Measurements from ENCODE around the gene ADO.

ADO gene

DNA sequence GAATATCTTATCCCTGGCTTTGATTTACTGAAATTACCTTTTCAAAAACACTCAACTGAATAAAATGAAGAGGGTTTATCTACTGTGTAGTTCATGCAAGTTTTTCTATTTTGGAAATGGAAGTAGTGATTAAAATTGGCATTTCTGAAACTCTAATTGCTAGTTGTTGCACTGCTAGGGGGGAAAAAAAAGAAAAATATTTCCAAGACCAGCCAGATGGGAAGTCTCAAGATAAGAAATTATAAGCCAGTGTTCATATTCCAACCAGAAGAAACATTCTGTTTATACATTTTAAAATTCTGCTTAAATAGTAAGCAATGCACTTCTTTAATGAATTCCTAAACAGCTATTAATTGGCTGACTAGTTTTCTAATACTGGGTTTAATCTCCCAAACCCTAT lies 9.4 kb upstream of the ADO start:
- no peak for DNase-seq

DNA sequence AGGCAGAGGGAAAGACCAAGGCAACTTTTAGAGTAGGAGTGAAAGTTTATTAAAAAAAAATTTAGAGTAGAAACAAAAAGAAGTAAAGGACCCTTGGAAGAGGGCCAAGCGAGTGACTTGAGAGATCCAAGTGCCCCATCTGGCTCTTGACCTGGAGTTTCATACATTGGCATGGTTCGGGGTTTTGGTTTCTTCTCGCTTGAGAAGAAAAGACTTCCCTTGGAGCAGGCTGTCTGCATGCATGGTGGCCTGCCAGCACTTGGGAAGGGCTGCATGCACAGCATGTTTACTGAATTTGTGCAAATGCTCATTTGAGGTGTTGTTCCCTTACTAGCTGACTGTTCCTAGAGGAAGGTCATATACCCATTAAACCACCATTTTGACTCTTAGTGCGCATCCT lies 8.8 kb upstream of the ADO start:
- DNase-seq = no peak

DNA sequence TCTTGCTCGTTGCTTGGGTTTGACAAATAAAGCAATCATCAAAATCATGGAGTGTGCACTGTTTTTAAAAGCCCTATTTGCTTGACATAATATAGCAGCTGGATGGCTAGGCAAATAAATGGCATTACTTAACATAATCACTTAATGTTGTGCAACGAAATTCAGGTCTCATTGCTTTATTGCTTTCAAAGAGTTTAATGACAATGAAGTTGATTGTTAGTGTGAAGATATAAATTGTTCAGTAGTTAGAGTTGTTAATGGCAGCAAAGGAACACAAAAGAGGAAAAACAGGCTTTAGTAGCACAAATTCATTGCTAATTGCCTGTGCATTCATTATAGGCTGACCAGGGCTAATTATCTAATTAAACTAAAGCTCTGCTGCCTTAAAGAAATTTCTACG lies 7.6 kb upstream of the ADO start:
- DNase-seq = no peak

DNA sequence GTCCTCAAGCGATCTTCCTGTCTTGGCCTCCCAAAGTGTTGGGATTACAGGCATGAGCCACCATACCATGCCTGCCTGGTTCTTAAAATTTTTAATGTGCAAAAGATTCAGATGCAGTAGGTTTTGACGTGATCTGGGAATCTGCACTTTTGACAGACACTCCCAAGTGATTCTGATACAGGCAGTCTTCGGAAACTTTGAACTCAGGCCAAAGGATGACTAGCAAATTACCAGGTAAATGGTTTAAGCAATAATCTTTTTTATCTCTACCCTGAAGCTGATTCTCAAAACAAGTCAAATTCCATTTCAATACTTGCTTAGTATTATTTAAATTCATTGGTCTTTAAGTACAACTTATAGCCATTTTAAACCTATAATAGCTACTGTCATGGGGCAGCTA lies 2.6 kb upstream of the ADO start:
- DNase-seq = no peak

DNA sequence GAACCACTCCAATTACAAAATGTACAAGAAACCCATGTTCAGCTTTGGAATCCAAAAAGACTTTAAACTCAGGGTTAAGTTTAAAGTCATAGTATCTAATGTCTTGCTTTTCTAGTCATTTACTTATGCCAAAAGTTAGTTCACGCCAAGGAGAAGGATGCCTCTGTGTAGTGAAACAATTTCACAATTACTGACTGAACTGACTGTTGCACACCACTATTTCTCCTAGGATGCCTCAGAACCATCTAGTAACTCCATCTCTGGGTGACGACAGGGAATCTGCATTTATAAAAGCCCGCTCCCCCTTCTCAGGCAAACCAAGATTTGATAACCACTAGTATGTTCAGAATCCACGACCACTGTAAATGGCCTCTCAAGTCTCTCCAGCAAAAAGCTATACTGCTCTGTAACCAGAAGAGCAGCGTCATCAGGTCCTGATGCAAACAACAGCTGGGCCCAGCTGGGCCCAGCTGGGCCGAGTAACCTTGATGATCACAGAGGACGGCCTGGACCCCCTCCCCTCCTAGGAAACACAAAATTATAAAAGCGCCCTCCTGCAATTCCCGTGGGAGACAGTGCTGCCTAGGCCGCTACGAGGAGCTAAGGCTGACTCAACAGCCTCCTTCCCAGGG lies 680 bp upstream of the ADO start:
- DNase-seq = no peak

DNA sequence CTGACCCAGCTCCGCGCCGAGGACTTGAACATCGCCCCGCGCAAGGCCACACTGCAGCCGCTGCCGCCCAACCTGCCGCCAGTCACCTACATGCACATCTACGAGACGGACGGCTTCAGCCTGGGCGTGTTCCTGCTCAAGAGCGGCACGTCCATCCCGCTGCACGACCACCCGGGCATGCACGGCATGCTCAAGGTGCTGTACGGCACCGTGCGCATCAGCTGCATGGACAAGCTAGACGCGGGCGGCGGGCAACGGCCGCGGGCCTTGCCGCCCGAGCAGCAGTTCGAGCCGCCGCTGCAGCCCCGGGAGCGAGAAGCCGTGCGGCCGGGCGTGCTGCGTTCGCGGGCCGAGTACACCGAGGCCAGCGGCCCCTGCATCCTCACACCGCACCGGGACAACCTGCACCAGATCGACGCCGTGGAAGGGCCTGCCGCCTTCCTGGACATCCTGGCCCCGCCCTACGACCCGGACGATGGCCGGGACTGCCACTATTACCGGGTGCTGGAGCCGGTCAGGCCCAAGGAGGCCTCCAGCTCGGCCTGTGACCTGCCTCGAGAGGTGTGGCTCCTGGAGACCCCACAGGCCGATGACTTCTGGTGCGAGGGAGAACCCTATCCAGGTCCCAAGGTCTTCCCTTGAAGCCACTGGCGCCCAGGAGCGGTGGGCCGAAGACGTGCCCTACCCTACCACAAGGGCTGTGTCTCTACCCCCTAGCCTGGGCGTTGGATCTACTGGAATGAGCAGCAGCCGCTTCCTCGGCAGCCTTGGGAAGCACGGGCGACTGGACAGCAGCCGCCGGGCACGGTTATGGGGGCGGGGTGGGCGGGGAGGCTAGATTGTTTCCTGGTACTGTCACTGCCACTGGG lies 945 bp downstream of the ADO start:
- DNase-seq = peak; percentile 11

DNA sequence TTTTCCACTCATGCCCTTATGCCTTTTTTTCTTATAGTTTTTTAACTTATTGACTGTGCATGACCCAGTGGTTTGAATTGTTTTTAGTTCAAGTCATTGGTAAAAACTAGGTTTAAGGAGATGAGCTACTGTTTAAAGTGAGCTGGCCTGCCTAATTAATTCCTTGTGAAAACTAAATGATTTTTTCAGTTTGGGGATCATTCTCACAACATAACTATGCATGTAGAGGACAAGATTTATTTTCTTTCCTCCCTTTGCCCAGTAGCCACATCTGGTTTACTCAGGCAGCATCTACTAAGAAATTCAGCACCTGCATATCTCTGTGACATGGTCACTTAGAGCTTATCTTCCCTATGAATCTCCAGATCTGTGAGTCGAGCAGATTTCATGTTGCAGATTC lies 1.7 kb downstream of the ADO start:
- no peak for DNase-seq

DNA sequence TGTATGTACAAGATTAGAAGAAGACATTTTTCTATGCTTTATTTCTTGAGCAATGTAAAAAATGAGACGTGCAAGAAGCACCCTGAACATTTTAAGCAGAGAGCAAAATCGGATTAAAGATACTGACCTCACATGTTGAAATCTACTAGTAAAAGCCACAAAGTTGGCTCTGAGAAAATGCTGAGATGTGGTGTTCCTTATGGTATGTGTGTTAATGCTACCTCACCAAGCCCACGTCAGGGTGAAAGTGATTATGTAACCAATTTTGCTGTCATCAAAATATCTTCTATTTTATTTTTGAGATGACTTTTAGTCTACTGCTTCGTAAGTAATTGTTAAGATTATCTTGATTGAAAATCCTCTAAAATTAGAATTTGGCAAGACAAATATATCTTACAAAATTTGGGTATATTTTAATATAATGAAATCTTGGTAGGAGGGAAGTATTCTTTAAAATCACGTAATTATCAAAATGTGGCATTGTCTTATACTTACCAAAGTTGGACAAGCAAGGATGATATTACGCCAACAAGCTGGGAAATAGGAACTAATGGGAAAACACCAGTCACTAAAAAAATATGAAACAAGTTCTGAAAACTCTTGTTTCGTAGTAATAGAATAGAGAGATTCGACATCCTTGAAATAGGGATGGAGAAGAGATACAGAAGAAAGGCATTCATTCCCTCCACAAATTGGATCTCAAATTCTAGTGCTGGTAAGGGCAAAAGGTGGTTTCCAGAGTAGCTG lies 5.8 kb downstream of the ADO start:
- no peak for DNase-seq

DNA sequence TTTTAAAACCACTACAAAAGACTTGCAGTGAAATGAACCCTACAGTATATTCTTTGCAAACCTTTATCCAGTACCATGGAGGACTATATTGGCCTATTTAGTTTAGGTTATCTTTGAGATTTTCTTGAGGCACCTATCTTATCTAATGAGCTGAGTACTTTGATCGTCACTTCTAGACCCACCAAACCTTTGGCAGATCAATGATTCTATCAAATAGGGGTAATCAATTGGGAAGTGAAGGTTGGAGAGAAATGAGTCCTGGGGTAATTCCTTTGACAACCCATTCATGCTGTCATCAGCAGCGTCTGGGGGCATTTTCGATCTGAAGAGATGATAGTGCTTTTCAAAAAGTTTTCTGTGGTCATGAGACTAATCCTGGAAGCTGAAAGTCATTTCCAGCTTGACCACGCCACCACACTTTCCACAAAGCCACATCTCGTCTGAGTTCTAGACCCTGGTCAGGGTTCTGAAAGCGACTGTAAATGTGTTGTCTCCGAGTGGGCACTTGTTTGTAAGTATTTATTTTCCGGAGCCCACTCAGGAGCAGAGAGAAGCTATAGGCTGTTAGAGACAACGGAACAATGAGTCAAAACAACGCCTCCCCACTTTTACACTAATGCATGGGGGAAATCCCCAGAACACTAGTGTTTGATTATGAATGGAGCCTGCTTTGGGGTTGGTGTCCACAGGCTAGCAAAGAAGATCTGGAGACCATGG lies 6.8 kb downstream of the ADO start:
- DNase-seq = peak; percentile 56

DNA sequence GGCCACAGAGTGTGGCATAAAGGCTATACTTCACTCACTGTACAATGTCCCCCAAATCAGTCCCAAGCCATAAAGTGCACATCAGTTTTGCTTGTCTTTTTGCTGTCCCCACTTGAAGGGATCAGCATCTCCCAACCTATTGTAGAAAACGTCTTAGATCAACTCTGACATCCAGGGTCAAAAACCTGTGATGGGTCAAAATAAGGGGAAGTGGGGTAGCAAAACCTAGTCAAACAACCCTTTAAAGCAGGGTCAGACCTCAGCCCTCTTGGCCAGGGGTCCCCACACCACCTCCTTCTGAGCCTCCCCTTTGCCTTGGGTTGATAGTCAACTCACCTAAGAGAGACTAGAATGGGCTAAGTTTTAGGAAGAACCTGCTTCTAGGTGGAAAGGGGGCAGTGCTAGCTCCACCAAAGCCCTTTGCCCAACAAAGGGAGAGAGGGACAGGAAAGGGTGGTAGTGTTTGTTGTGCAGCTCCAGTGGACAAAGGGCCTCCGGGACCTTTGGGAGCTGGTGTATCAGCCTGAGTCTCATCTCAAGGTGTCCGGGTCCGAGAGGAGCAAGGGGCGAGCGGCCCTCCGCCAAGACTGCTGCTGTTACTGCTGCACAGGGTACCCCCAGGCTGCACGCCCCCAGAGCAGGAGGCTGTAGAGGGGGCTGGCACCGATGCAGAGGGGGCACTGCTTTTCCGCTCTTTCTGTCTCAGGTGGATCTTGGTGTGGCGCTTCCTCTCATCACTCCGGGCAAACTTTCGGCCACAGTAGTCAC lies 8.3 kb downstream of the ADO start:
- no peak for DNase-seq

DNA sequence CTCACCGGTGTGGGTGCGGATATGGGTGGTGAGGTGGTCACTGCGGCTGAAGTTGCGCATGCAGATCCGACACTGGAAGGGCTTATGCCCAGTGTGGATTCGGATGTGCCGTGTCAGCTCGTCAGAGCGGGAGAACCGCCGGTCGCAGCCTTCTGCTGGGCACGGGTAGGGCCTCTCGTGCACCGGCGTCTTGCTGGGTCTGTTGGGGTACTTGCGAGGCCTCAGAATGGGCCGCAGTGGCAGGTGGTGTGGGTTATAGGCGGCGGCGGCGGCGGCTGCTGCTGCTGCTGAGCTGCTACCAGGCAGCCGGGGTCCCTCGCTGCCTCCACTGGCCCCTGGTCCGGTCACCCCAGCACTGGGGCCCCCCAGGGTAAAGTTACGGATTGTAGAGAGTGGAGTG lies 8.9 kb downstream of the ADO start:
- DNase-seq = peak; percentile 3

DNA sequence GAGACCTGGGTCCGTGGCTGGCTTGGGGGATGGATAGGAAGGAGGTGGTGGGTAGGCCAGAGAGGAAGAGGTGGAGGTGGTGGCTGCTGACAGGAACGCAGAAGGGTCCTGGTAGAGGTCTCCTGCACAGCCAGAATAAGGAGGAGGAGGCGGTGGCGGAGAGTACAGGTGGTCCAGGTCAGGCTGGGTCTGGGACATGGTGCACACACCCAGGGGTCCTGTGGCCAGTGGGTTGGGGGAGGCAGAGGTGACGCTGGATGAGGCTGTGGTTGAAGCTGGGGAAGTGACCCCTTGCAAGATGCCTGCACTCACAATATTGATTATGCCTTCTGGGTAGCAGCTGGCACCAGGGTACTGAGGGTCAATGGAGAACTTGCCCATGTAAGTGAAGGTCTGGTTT lies 9.5 kb downstream of the ADO start:
- DNase-seq = peak; percentile 3

DNA sequence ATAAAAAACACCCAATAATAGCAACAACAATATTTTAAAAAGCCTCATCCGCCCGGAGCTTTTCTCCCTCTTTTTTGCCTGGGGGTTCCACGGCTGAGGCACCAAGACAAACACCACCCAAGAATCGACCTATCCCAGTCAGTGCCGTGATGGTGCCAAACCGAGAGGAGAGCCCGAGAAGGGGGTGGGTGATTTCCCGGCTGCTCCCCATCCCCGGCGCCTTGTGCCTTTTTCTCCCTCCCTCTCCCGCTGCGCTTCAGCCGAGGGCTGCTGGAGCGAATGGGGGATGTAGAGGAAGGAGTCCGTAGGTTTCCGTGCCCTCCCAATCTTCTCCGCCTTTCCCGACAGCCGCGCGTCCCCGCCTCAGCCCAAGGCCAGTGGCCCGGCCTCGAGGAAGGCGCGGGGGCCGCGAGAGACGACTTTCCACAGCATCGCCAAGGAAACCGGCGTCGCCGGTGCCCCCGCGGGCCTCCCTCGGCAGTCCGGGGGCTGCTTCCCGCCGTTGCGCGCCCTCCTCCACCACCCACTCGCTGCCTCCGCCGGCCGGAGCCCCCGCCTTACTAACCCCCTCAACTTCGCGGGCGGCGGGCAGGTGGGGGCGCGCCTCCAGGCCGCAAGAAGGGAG lies 10.3 kb downstream of the ADO start:
- no peak for DNase-seq

DNA sequence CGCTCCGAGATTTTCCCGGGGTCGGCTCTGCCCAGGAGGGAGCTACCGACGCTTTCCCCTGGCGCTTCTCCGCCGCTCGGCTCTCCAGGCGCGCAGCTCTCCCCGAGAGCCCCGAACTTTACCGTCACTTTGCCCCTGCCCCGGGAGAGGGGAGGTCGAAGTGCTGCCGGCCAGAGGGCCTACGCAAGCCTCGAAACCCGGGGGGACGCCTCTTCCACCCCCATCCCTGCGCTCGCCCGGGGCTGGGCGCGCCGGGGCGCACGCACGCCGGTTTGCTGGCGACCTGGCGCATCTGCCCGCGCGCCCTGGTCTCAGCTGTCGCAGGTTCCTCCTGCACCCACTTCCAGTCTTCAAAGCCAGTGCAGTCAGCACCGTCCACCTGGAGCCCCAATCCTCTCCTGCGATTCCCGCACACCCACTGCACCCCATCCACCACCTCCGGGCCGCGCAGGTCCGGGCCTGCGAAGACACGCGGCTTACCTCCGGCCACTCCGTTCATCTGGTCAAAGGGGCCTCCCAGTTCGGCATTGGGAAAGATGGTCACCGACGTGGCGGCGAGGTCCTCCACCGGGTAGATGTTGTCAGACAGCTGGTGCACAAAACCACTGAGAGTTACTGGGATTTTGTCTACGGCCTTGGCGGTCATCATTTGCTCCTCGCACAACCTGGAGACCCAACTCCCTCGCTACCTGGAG lies 11.0 kb downstream of the ADO start:
- peak; percentile 45 for DNase-seq

DNA sequence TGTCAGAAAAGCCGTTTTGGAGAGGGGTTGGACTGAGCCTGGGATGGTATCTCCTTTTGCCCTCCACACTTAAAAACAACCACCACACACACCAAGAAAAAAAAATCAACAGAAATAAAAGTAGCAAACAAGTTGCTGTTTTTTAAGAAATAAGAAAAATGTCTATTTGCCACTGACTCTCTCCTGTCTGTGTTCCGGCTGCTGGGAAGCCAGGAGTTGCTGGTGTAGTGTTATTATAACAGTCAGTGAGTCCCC lies 11.5 kb downstream of the ADO start:
- no peak for DNase-seq

DNA sequence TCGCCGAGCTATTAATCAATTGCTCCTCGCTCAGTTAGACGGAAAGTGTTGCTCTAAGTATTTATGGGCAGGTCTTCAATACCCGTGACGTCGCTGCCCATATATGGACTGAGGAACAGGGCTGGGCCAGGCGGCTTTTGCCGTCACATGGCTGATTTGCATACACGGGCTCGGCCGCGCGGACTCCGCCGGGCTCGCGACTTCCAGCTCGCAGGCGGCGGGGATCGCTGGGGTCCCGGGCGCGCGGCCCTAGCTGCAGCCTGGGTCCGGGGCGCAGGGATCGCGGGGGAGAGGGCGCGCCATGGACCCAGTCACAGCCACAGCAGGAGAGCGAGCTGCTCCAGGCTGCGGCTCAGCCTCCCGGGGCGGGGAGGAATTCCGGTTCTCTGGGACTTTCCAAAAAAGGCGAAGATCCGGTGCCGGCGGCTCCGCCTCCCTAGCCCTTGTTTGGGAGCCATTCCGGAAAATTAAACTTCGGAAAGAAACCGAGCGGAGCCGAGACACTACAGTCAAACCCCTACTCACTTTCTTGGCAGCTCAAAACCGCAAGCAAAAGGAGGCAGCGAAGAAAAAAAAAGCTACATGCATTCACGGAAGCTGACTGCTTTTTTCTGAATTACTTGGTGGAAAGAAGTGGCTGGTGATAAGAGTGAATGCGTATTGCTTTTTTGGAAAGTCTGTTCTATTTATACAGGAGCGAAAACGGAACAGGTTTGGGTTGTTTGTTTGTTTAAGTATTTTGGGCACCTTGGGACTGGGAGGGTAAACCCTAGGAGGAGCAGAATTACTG lies 12.0 kb downstream of the ADO start, which contains the start of gene EGR2:
TSS of gene EGR2 (minus strand) at position 36 of the 790 bp plus-strand sequence. CDS start 337 bp downstream, outside the sequence.
- peak; percentile 92 for DNase-seq

DNA sequence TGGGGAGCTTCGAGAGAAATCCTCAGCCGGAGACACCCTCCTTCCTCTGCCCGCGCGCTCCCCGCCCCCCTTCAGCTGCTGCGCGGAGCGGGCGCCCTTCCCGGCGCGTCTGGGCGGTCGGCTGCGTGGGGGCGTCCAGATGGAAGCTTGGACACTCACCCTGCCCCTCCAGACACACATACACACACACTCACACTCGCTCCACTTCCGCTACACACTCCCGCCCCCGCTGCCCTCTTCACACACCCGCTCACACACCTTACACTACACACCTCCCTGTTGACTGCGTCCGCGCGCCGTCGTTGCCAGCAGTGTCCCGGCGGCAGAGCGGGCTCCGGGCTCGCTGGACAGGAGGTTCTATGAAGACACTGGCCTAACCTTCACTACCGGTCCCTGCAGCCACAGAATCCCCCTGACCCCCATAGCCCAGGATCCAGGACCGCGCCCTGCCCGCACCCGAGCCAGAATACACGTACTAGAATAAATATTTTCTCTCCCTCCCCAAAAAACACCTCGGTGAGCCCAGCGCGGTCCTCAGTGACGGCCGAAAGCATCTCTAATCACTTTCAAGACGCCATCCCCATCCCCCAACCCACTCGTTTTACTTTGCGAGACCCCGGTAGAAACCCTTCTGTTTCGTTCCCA lies 12.7 kb downstream of the ADO start:
- DNase-seq = peak; percentile 64

DNA sequence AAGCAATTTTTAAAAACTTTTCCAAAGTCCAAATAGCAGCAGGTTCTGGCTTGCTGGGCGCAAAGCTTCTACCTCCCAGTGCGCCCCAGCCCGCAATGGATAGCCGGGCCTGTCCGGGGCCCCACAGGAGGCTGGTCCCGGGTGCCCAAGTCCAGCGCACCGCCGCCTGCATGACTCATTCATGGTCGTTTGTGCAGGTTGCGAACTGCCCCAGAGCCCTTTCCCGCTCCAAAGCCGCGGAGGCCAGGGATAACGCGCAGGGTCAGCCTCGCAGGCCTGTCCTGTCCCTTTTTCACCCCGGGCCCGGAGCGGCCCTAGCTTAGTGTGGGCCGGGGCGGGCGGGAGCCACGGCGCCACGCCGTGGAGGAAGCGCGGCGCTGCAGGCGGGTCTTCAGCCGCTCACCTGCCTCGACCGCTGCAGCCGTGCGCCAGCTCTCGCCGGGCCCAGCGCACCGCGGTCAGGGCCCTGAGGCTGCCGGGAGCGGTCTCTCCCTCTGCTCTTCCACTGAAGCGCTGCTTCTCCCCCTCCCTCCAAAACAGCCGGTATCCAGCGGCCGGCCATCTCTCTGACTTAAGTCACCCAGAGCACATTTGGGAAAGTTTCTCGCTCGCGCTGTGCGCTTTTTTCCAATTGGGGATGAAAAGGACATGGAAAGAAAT lies 13.4 kb downstream of the ADO start:
- DNase-seq = peak; percentile 73

DNA sequence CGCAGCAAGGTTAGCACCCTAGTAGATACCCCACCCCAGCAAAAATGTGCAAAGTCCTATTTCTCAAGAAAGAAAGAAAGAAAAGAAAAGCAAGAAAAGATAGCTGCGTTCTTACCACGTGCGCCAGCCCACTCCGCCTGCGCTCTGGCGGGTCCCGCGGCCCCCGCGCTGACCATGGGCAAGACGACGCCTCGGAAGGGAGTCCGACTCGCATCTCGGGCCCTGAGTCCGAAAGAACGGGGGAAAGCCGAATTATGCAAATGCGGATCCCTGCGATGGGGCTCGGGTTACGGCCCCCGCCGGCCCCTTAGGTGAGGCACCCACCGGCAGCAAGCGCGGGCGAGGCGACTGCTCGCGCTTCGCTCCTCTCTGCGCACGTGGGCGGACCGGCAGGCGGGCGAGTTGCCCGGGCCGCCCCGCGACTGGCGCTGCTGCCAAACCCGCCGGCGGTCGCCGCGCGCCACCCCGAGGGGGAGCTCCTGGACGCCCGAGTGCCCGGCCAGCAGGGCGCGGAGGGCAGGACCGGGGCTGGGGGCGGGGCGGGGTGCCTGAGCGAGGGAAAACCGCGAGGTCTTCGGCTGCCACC lies 14.0 kb downstream of the ADO start:
- DNase-seq = peak; percentile 67

Measured in stimulated activated CD4-positive, alpha-beta T cell treated with anti-CD3 and anti-CD28 coated beads, Interleukin-12 subunit alpha, Interleukin-12 subunit beta, amount 100 ng/mL, for 4 hours (primary cell).